HG03097 (cell line): ENCODE measurements around the gene DNAJC1.
"Not testable (repeated sequence)": the region's sequence is repeated elsewhere in the genome, so short reads cannot be mapped to it uniquely, and the experiment has no call there.

Experiments
- ATAC-seq: cut with Tn5 transposase; IDR thresholded peaks from one replicate; pipeline ENCODE4 v1.9.1; 2021; ENCODE audit not compliant: unreplicated experiment, low FRiP score

Gene DNAJC1

GRCh38 chr10:22003177-22003963 is at the start of gene DNAJC1:
DNAJC1 (minus strand) TSS chr10:22003730; CDS start chr10:22003434, 296 bp downstream.
- ATAC-seq: peak; percentile 96

- ATAC-seq: no peak
These were observed 49.5 kb upstream of the DNAJC1 start for GRCh38 chr10:22053048-22053447.

GRCh38 chr10:22049635-22050034 is 46.1 kb upstream of the DNAJC1 start:
- ATAC-seq: no peak

GRCh38 chr10:22047812-22048211 is 44.3 kb upstream of the DNAJC1 start:
- no peak for ATAC-seq

GRCh38 chr10:22043327-22043633 is 39.8 kb upstream of the DNAJC1 start:
- no peak for ATAC-seq

- ATAC-seq: no peak
These were observed 39.2 kb upstream of the DNAJC1 start for GRCh38 chr10:22042557-22043326.

GRCh38 chr10:22034333-22034732 is 30.8 kb upstream of the DNAJC1 start:
- ATAC-seq: no peak

GRCh38 chr10:22032268-22032667 is 28.7 kb upstream of the DNAJC1 start:
- not testable (repeated sequence) for ATAC-seq

- no peak for ATAC-seq
These were observed 26.9 kb upstream of the DNAJC1 start for GRCh38 chr10:22030421-22030820.

GRCh38 chr10:22029445-22030236 is 26.1 kb upstream of the DNAJC1 start:
- no peak for ATAC-seq

- no peak for ATAC-seq
These were observed 24.1 kb upstream of the DNAJC1 start for GRCh38 chr10:22027364-22028238.

- no peak for ATAC-seq
These were observed 22.8 kb upstream of the DNAJC1 start for GRCh38 chr10:22026287-22026686.

GRCh38 chr10:22023508-22023907 is 20.0 kb upstream of the DNAJC1 start:
- ATAC-seq: no peak

GRCh38 chr10:22022257-22023032 is 18.9 kb upstream of the DNAJC1 start:
- ATAC-seq: no peak

- ATAC-seq: not testable (repeated sequence)
These were observed 17.6 kb upstream of the DNAJC1 start for GRCh38 chr10:22021144-22021543.

GRCh38 chr10:22017283-22018020 is 13.9 kb upstream of the DNAJC1 start:
- no peak for ATAC-seq

GRCh38 chr10:22016046-22016705 is 12.6 kb upstream of the DNAJC1 start:
- no peak for ATAC-seq

GRCh38 chr10:22010973-22011408 is 7.5 kb upstream of the DNAJC1 start:
- ATAC-seq: no peak
